Measurements from ENCODE around the gene COPS7A. TPM values are rescaled to one million over a fixed set of nuclear protein-coding genes. Genes with fewer than 3 reads are reported as not detected.

The COPS7A gene
- total RNA-seq, 4 donors from 2014 or later: 39.0 to 55.6 (median 45.4) TPM

GRCh38 chr12:6698352-6699046, 25.3 kb upstream of the COPS7A start:
- no peak for TF ChIP-seq CTCF (IDR thresholded peaks at IDR 0.05; ENCODE audit: low read depth)

GRCh38 chr12:6699259-6699988, 24.4 kb upstream of the COPS7A start:
- TF ChIP-seq CTCF (IDR thresholded peaks at IDR 0.05; ENCODE audit: low read depth): no peak

GRCh38 chr12:6699989-6700645, 23.7 kb upstream of the COPS7A start:
- no peak for TF ChIP-seq CTCF (IDR thresholded peaks at IDR 0.05; ENCODE audit: low read depth)

- no peak for TF ChIP-seq CTCF (IDR thresholded peaks at IDR 0.05; ENCODE audit: low read depth)
Observed at GRCh38 chr12:6700646-6701051, 23.2 kb upstream of the COPS7A start, which contains the start of gene PIANP. TSS of gene PIANP (minus strand) at chr12:6700815. CDS start at chr12:6698061, 2,754 bp downstream.

- TF ChIP-seq CTCF (IDR thresholded peaks at IDR 0.05; ENCODE audit: low read depth): no peak
Observed at GRCh38 chr12:6701078-6701768, 22.6 kb upstream of the COPS7A start.

- TF ChIP-seq CTCF (IDR thresholded peaks at IDR 0.05; ENCODE audit: low read depth): no peak
Observed at GRCh38 chr12:6703631-6704030, 20.2 kb upstream of the COPS7A start.
